Measurements from ENCODE around the gene STX5.

Gene STX5

GRCh38 chr11:62831520-62832335, at the start of gene STX5:
STX5 (minus strand) TSS chr11:62832051; CDS start chr11:62831243, 808 bp downstream.
- peak; percentile 99 for DNase-seq (ENCODE audit: low read depth, low spot score)
- in situ Hi-C loops (cut with HindIII; ENCODE audit: low sequenced_read_pairs): no loop called here
- H3K4me3 ChIP-seq (ENCODE audit: low read depth, low read length): peak within 1 kb of the TSS; percentile 90
- no peak for TF ChIP-seq CTCF (IDR thresholded peaks at IDR 0.05; ENCODE audit: low read depth, low read length)

GRCh38 chr11:62880803-62881578, 49.1 kb upstream of the STX5 start, which contains the start of gene SLC3A2:
SLC3A2 (plus strand) TSS chr11:62880896; CDS start chr11:62881024, 128 bp downstream.
- TF ChIP-seq CTCF (IDR thresholded peaks at IDR 0.05; ENCODE audit: low read depth, low read length): peak; percentile 66
- H3K4me3 ChIP-seq (ENCODE audit: low read depth, low read length): peak within 1 kb of the TSS; percentile 99
- DNase-seq (ENCODE audit: low read depth, low spot score): peak; percentile 91
- in situ Hi-C loops (cut with HindIII; ENCODE audit: low sequenced_read_pairs): no loop called here

GRCh38 chr11:62880231-62880802, 48.5 kb upstream of the STX5 start:
- TF ChIP-seq CTCF (IDR thresholded peaks at IDR 0.05; ENCODE audit: low read depth, low read length): no peak
- in situ Hi-C loops (cut with HindIII; ENCODE audit: low sequenced_read_pairs): no loop called here
- H3K4me3 ChIP-seq (ENCODE audit: low read depth, low read length): peak overlapping the region; percentile 99
- peak; percentile 69 for DNase-seq (ENCODE audit: low read depth, low spot score)

- in situ Hi-C loops (cut with HindIII; ENCODE audit: low sequenced_read_pairs): no loop called here
Measured at GRCh38 chr11:62879235-62879978, 47.6 kb upstream of the STX5 start.

GRCh38 chr11:62876712-62877111, 44.9 kb upstream of the STX5 start:
- in situ Hi-C loops (cut with HindIII; ENCODE audit: low sequenced_read_pairs): no loop called here
- H3K4me3 ChIP-seq (ENCODE audit: low read depth, low read length): no peak overlapping the region
- no peak for DNase-seq (ENCODE audit: low read depth, low spot score)
- no peak for TF ChIP-seq CTCF (IDR thresholded peaks at IDR 0.05; ENCODE audit: low read depth, low read length)

More at GRCh38 chr11:62879235-62879978, 47.6 kb upstream of the STX5 start:
- H3K4me3 ChIP-seq (ENCODE audit: low read depth, low read length): peak overlapping the region; percentile 99
- DNase-seq (ENCODE audit: low read depth, low spot score): peak; percentile 44
- no peak for TF ChIP-seq CTCF (IDR thresholded peaks at IDR 0.05; ENCODE audit: low read depth, low read length)
